ENCODE measurements around the gene SULT1C4.
"Not testable (repeated sequence)": the region's sequence is repeated elsewhere in the genome, so short reads cannot be mapped to it uniquely, and the experiment has no call there.

Gene SULT1C4

GRCh38 chr2:108413711-108414095 is 35.9 kb downstream of the SULT1C4 start:
- DNase-seq (ENCODE audit: low read depth in 2 of 2), result no peak

DNA sequence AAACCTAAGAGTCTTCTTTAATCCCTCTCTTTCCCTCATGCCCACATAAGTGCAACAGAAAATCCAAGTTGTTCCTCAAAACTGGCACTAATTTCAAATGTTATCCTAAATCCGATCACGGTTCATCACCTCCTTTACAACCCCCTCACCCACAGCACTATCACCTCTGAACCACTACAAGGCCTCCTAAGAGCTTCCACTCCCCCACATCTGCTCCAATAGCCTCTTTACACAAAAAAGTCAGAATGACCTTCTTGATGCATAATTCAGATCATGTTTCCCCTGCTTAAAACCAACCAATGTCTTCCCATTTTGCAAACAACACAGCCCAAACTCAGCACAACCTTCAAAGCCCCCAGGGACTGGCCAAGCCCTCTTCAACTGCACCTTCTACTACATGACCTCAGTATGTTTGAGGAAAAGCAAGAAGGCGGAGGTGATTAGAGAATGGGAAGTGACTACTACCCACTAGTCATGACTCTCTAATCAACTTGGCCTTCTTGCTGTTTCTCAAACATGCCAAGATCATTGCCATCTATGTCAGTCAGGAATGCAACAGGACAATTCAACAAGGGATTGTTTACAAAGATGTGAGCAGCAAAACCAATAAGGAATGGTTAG is 36.6 kb downstream of the SULT1C4 start:
- DNase-seq (ENCODE audit: low read depth in 2 of 2), result no peak

DNA sequence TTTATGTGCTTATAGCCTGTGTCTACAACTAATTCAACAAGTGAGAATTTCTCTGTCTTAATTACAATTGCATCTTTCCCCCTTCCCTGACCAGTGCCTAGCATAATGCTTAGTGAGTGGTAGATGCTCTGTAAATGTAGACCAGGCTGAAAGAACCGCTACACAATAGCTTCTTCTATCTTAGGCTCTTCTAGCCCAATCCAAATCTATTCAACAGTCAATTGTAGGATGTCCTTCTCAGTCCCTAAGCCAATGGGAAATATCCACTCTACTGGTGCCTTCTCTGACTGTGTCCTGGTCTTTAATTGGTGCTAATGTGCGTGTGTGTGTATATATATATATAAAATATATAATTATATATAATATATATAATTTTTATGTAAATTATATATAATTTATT is 37.2 kb downstream of the SULT1C4 start:
- no peak for DNase-seq (ENCODE audit: low read depth in 2 of 2)

DNA sequence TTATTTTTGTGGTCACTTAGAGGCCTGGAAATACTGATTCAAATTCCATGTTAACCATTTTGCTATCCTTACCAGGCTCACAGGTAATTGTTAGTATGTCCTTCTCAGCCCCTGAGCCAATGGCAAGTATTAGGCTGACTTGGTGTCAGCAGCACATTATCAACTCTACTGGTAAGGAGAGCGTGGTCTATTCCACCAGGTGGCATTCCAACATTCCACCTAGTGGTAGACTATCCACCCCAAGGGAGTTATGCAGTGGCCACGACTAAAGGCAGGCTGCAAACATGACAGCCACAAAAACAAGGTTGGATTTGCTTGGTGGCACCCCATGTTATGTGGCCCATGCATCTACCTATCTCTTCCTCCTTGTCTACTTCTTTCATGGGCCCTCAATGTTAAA is 39.5 kb downstream of the SULT1C4 start:
- no peak for DNase-seq (ENCODE audit: low read depth in 2 of 2)

- no peak for DNase-seq (ENCODE audit: low read depth in 2 of 2)
Observed at GRCh38 chr2:108418416-108418815, 40.7 kb downstream of the SULT1C4 start.

DNA sequence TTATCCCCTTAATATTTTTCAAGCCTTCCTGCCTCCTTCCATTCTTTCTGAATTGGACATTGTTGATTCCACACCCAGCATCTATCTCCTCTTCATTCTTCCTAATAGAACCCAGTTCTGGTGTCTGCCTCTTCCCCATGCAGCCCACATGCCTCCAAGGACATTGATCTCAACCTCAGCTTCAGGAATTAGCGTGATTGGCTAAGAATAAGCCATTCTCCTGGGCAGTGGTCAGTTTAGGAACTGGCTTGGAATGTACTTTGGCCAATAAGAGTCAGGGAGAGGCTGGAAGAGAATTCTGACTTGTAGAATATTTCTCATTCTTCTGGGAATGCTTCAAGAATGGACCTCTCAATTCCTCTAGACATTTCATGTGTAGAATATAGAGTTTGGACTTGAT is 45.3 kb downstream of the SULT1C4 start:
- no peak for DNase-seq (ENCODE audit: low read depth in 2 of 2)

GRCh38 chr2:108423502-108424251 is 45.9 kb downstream of the SULT1C4 start:
- no peak for DNase-seq (ENCODE audit: low read depth in 2 of 2)

- no peak for DNase-seq (ENCODE audit: low read depth in 2 of 2)
Observed at GRCh38 chr2:108428286-108429009, 50.7 kb downstream of the SULT1C4 start.

DNA sequence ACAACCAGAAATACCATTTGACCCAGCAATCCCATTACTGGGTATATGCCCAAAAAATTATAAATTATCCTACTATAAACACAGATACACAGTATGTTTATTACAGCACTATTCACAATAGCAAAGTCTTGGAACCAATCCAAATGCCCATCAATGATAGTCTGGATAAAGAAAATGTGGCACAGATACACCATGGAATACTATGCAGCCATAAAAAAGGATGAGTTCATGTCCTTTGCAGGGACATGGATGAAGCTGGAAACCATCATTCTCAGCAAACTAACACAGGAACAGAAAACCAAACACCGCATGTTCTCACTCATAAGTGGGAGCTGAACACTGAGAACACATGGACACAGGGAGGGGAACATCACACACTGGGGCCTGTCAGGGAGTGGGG is 57.8 kb downstream of the SULT1C4 start:
- not testable (repeated sequence) for DNase-seq (ENCODE audit: low read depth in 2 of 2)

GRCh38 chr2:108436976-108437375 is 59.2 kb downstream of the SULT1C4 start:
- no peak for DNase-seq (ENCODE audit: low read depth in 2 of 2)
